ENCODE data around the gene PDIA4. TPM values are rescaled to one million over a fixed set of nuclear protein-coding genes. Genes with fewer than 3 reads are reported as not detected.

The PDIA4 gene
- total RNA-seq, 1 experiment from 2014 or later = 217 TPM

DNA sequence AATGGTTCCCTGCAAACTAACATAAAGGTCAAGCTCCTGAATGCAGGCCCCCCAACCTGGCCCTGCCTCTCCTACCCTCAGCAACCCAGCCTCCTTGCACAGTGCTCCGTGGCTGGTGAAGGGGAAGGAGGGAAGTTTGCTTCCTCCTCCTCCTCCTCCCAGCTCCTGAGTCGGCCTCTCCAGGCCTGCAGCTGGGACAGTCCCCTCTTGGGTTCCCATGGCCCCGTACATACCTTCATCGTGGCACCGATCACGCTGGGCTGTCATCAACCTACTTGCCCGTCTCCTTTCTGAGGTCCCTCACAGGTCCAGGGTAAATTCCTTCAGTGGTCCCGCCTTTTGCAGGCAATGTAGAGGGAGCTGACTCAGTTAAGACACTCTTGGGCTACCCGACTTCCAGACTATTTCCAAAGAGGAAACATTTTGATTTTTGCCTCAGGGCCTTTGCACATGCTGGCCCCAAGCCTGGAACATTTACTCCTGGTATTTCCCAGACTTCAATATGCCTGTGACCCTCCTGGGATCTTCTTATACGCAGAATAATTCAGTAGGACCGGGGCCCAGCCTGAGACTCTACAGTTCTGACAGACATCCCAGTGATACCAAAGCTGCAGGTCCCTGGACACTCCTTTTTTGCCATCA lies 26.8 kb downstream of the PDIA4 start:
- no peak for ATAC-seq
- Histone ChIP-seq H3K79me2 (ENCODE audit: insufficient read depth, low read length) (no peaks in the 10 kb centered on the region), H3K9me2 (ENCODE audit: insufficient read depth) (no peaks in the 10 kb centered on the region), H3K9ac (ENCODE audit: low read length) (no peak overlapping the region), H2AFZ (ENCODE audit: low read depth, low read length, poor library complexity, severe bottlenecking) (no peak overlapping the region), H3K4me2 (ENCODE audit: low read length) (no peak overlapping the region), H4K20me1 (ENCODE audit: insufficient read depth) (no peaks in the 10 kb centered on the region), H3K4me3 (replicated peaks in 1 of 2; ENCODE audit: low read depth in 1 of 2, low read length in 2 of 2) (no peak overlapping the region), H3K9me3 (ENCODE audit: control insufficient read depth in 1 of 2, insufficient read depth in 1 of 2, low read depth in 1 of 2, low read length in 2 of 2) (no peaks in the 10 kb centered on the region), H3K36me3 (ENCODE audit: control insufficient read depth in 1 of 2, insufficient read depth in 2 of 2, low read length in 2 of 2) (peaks cover 20 to 32% of the 10 kb centered on the region in 2 experiments; a peak in 3 of 4 replicates), H3K27me3 (ENCODE audit: insufficient read depth, low read length) (no peaks in the 10 kb centered on the region), H3K4me1 (ENCODE audit: control insufficient read depth in 1 of 2, insufficient read depth in 2 of 2, low read length in 2 of 2) (no peaks in the 10 kb centered on the region), H3K27ac (ENCODE audit: low read depth, low read length) (no peak overlapping the region)
- DNase-seq (ENCODE audit: low read depth, low spot score) = no peak
- intact Hi-C loops (cut with micrococcal nuclease) = no loop called here
- BruUV-seq (replicated peaks) = no TSS peak
- ChIA-PET RAD21 (ENCODE audit: low non-redundant PET in 1 of 2, low total read pairs in 2 of 2, uncharacterized antibody in 2 of 2, unreplicated experiment in 2 of 2) (no interaction called here), CTCF (no interaction called here), POLR2A (no interaction called here)
- no peak for TF ChIP-seq FOSL1 (IDR thresholded peaks at IDR 0.05; ENCODE audit: low read depth)
- no peak for TF ChIP-seq SRF (IDR thresholded peaks at IDR 0.05; ENCODE audit: low read depth)
- TF ChIP-seq, protein P1, sequence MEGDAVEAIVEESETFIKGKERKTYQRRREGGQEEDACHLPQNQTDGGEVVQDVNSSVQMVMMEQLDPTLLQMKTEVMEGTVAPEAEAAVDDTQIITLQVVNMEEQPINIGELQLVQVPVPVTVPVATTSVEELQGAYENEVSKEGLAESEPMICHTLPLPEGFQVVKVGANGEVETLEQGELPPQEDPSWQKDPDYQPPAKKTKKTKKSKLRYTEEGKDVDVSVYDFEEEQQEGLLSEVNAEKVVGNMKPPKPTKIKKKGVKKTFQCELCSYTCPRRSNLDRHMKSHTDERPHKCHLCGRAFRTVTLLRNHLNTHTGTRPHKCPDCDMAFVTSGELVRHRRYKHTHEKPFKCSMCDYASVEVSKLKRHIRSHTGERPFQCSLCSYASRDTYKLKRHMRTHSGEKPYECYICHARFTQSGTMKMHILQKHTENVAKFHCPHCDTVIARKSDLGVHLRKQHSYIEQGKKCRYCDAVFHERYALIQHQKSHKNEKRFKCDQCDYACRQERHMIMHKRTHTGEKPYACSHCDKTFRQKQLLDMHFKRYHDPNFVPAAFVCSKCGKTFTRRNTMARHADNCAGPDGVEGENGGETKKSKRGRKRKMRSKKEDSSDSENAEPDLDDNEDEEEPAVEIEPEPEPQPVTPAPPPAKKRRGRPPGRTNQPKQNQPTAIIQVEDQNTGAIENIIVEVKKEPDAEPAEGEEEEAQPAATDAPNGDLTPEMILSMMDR (IDR thresholded peaks at IDR 0.05 in 2 of 3, conservative IDR thresholded peaks at IDR 0.05 in 1 of 3; ENCODE audit: borderline replicate concordance in 1 of 3, insufficient read depth in 1 of 3, low read depth in 2 of 3, low read length in 2 of 3) = no peak

DNA sequence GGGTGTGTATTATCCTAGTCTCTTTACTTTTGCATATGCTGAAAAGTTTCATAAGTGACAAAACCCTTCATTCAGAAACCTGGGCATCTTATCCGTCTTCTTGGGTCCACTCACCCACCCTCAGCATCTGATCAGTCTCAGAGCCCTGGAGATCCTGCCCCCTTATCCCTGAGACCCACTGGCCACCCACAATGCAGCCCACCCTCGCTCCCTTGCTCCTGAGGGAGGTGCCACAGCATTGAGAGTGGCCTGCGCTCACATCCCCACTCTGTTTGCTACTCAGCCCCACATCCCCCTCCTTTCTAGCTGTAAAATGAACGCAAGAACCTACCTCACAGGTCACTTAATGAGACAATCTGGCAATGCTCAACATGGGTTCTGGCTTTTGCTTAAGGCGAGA lies 27.3 kb downstream of the PDIA4 start:
- H3K27me3 ChIP-seq (ENCODE audit: insufficient read depth, low read length) = no peaks in the 10 kb centered on the region
- H4K20me1 ChIP-seq (ENCODE audit: insufficient read depth) = no peaks in the 10 kb centered on the region
- ATAC-seq (no peak), DNase-seq (ENCODE audit: low read depth, low spot score) (no peak)
- H3K4me1 ChIP-seq (ENCODE audit: control insufficient read depth in 1 of 2, insufficient read depth in 2 of 2, low read length in 2 of 2) = no peaks in the 10 kb centered on the region
- no peak overlapping the region for H3K4me3 ChIP-seq (replicated peaks in 1 of 2; ENCODE audit: low read depth in 1 of 2, low read length in 2 of 2)
- no peak overlapping the region for H3K27ac ChIP-seq (ENCODE audit: low read depth, low read length)
- H3K4me2 ChIP-seq (ENCODE audit: low read length) = no peak overlapping the region
- ChIA-PET POLR2A (interaction anchor here (0.6 kb wide), 1 partner anchor 10 kb away, joined by 3 read pairs; no protein-coding TSS in a partner anchor), CTCF (no interaction called here), RAD21 (ENCODE audit: low non-redundant PET in 1 of 2, low total read pairs in 2 of 2, uncharacterized antibody in 2 of 2, unreplicated experiment in 2 of 2) (no interaction called here)
- no peak overlapping the region for H3K9ac ChIP-seq (ENCODE audit: low read length)
- H3K79me2 ChIP-seq (ENCODE audit: insufficient read depth, low read length) = no peaks in the 10 kb centered on the region
- no TSS peak for BruUV-seq (replicated peaks)
- no peak overlapping the region for H2AFZ ChIP-seq (ENCODE audit: low read depth, low read length, poor library complexity, severe bottlenecking)
- peaks cover 18 to 26% of the 10 kb centered on the region in 2 experiments; a peak in 3 of 4 replicates for H3K36me3 ChIP-seq (ENCODE audit: control insufficient read depth in 1 of 2, insufficient read depth in 2 of 2, low read length in 2 of 2)
- intact Hi-C loops (cut with micrococcal nuclease) = no loop called here
- TF ChIP-seq SRF (IDR thresholded peaks at IDR 0.05; ENCODE audit: low read depth) = no peak
- no peak for TF ChIP-seq POLR2A (IDR thresholded peaks at IDR 0.05; ENCODE audit: borderline replicate concordance, extremely low read depth, insufficient read depth, insufficient read length)
- no peak for TF ChIP-seq EZH2 (IDR thresholded peaks at IDR 0.05)
- no peak for TF ChIP-seq EGR1 (IDR thresholded peaks at IDR 0.05; ENCODE audit: low read depth)
- no peak for TF ChIP-seq YY1 (IDR thresholded peaks at IDR 0.05; ENCODE audit: extremely low read depth, insufficient replicate concordance, low read depth, low read length)
- no peak for TF ChIP-seq CEBPB (IDR thresholded peaks at IDR 0.05; ENCODE audit: low read depth)
- TF ChIP-seq TCF7L2 (IDR thresholded peaks at IDR 0.05; ENCODE audit: borderline replicate concordance, extremely low read depth, insufficient read depth, insufficient read length) = no peak
- no peak for TF ChIP-seq ZFX (IDR thresholded peaks at IDR 0.05)
- no peak for TF ChIP-seq FOSL1 (IDR thresholded peaks at IDR 0.05; ENCODE audit: low read depth)
- TF ChIP-seq, protein P1 (IDR thresholded peaks at IDR 0.05 in 2 of 3, conservative IDR thresholded peaks at IDR 0.05 in 1 of 3; ENCODE audit: borderline replicate concordance in 1 of 3, insufficient read depth in 1 of 3, low read depth in 2 of 3, low read length in 2 of 3) = no peak
- H3K9me2 ChIP-seq (ENCODE audit: insufficient read depth) = no peaks in the 10 kb centered on the region
- H3K9me3 ChIP-seq (ENCODE audit: control insufficient read depth in 1 of 2, insufficient read depth in 1 of 2, low read depth in 1 of 2, low read length in 2 of 2) = no peaks in the 10 kb centered on the region

Data from HCT116 (cell line).